ENCODE data around the gene REXO1. TPM values are rescaled to one million over a fixed set of nuclear protein-coding genes. Genes with fewer than 3 reads are reported as not detected.

The REXO1 gene
- total and polyA plus RNA-seq, 2 of the 13 experiments (the other 11 are each of a cell fraction or from before 2014, with no cell fraction given), result 5.0 to 11.2 TPM

- TF ChIP-seq TCF7 (IDR thresholded peaks at IDR 0.05; ENCODE audit: low read depth), result no peak
- TF ChIP-seq E2F1 (CRISPR knock-in tag; IDR thresholded peaks at IDR 0.05), result no peak; the same call in 1 of the 2 replicates
- TF ChIP-seq MAFK (conservative IDR thresholded peaks at IDR 0.05 in 1 of 2, IDR thresholded peaks at IDR 0.05 in 1 of 2; ENCODE audit: low read length in 2 of 2), result no peak
- TF ChIP-seq NFRKB (IDR thresholded peaks at IDR 0.05), result no peak
- no peak; the same call in 1 of the 2 replicates for TF ChIP-seq ZNF776 (CRISPR knock-in tag; IDR thresholded peaks at IDR 0.05)
- TF ChIP-seq ZNF703 (CRISPR knock-in tag; IDR thresholded peaks at IDR 0.05; ENCODE audit: borderline replicate concordance), result no peak
- no peak for TF ChIP-seq THAP7 (CRISPR knock-in tag; IDR thresholded peaks at IDR 0.05)
- TF ChIP-seq ZNF773 (CRISPR knock-in tag; IDR thresholded peaks at IDR 0.05; ENCODE audit: borderline replicate concordance), result no peak
- TF ChIP-seq REPIN1 (CRISPR knock-in tag; IDR thresholded peaks at IDR 0.05; ENCODE audit: borderline replicate concordance, low read depth), result peak; percentile 52
- TF ChIP-seq ZHX1 (CRISPR knock-in tag; IDR thresholded peaks at IDR 0.05; ENCODE audit: low read depth), result no peak
- no peak; the same call in 1 of the 2 replicates for TF ChIP-seq ZNF230 (CRISPR knock-in tag; IDR thresholded peaks at IDR 0.05)
- no peak for TF ChIP-seq GPN1 (CRISPR knock-in tag; IDR thresholded peaks at IDR 0.05; ENCODE audit: borderline replicate concordance)
- no peak for TF ChIP-seq ATF1 (CRISPR knock-in tag; IDR thresholded peaks at IDR 0.05)
- 0 out of 2 replicates have a peak, but pooled peaks have one; percentile 40 for TF ChIP-seq ZSCAN29 (CRISPR knock-in tag; conservative IDR thresholded peaks at IDR 0.05)
- no peak for TF ChIP-seq FUBP1 (CRISPR knock-in tag; IDR thresholded peaks at IDR 0.05; ENCODE audit: borderline replicate concordance)
- 0 out of 2 replicates have a peak, but pooled peaks have one; percentile 8 for TF ChIP-seq TOPORS (CRISPR knock-in tag; IDR thresholded peaks at IDR 0.05)
- no peak for TF ChIP-seq MAFG (CRISPR knock-in tag; IDR thresholded peaks at IDR 0.05)
- no peak; the same call in none of the 2 replicates for TF ChIP-seq PPARG (CRISPR knock-in tag; conservative IDR thresholded peaks at IDR 0.05)
- TF ChIP-seq ARHGAP35 (CRISPR knock-in tag; IDR thresholded peaks at IDR 0.05; ENCODE audit: borderline replicate concordance), result peak; percentile 79; the same call in 1 of the 2 replicates
These were observed 35.7 kb downstream of the REXO1 start (continued) for GRCh38 chr19:1812426-1813191.

All from HepG2 (cell line).